H1 (cell line): Measurements from ENCODE around the gene RASGRP1. TPM values are rescaled to one million over a fixed set of nuclear protein-coding genes. Genes with fewer than 3 reads are reported as not detected.

Experiments used
- CTCF ChIA-PET: fragments of 300-600 bp; sonication (Branson Sonifier 250); formaldehyde crosslinking; loops from one replicate; lab custom pipeline; 2021; ENCODE audit not compliant: partially characterized antibody; lab: Charles Lee
- POLR2A ChIA-PET: fragments of 300-600 bp; sonication (Branson Sonifier 250); formaldehyde crosslinking; loops from one replicate; lab custom pipeline; 2021; ENCODE audit warnings: inconsistent platforms; ENCODE audit not compliant: partially characterized antibody; lab: Charles Lee
- DNase-seq, 2 experiments: peaks; one replicate each; pipeline versions ENCODE4 v3.0.0 to v3.0.0-alpha.2; 2010 to 2022; ENCODE audit warnings: low spot score in 2 of 2, low read depth in 1 of 2, mixed read lengths in 1 of 2
- FAIRE-seq: peaks from 2 replicates; lab custom pipeline; 2011; peaks lifted over from hg19 to GRCh38; lab: Jason Lieb, UNC
- H2AFZ ChIP-seq: 2 replicates; pipeline ENCODE4 v1.8.1; 2012; ENCODE audit warnings: low read length, inconsistent platforms
- H2AK5ac ChIP-seq: 2 replicates; pipeline ENCODE4 v1.6.1; 2013; ENCODE audit warnings: low read depth, low read length
- H2BK120ac ChIP-seq: replicated peaks from 2 replicates; pipeline ENCODE3; 2013; ENCODE audit warnings: low read depth, low read length, inconsistent platforms
- H2BK12ac ChIP-seq: 2 replicates; pipeline ENCODE4 v1.6.1; 2013; ENCODE audit warnings: low read depth, low read length
- H2BK15ac ChIP-seq: 2 replicates; pipeline ENCODE4 v1.6.1; 2013; ENCODE audit warnings: low read length
- H2BK20ac ChIP-seq: 2 replicates; pipeline ENCODE4 v1.6.1; 2013; ENCODE audit warnings: low read length
- H2BK5ac ChIP-seq: 2 replicates; pipeline ENCODE4 v1.6.1; 2013; ENCODE audit warnings: low read depth, low read length
- H3K14ac ChIP-seq: 2 replicates; pipeline ENCODE4 v1.6.1; 2013; ENCODE audit warnings: inconsistent platforms; ENCODE audit not compliant: insufficient read length
- H3K18ac ChIP-seq: 2 replicates; pipeline ENCODE4 v1.6.1; 2013; ENCODE audit warnings: low read length; ENCODE audit errors: extremely low read depth
- H3K23ac ChIP-seq: 2 replicates; pipeline ENCODE4 v1.6.1; 2013; ENCODE audit warnings: inconsistent platforms; ENCODE audit not compliant: insufficient read length
- H3K23me2 ChIP-seq: 2 replicates; pipeline ENCODE4 v1.6.1; 2013; ENCODE audit warnings: low read depth, low read length
- H3K27ac ChIP-seq: 2 replicates; pipeline ENCODE4 v1.6.1; 2011; ENCODE audit warnings: low read depth, low read length, inconsistent platforms
- H3K27me3 ChIP-seq, 4 experiments: replicated peaks in 1 of 4; 1 replicate in 1 of 4; 2 replicates in 3 of 4; pipeline versions ENCODE4 v1.6.1 to v1.8.1; 2011 to 2013; ENCODE audit warnings: low read length in 3 of 4, mild to moderate bottlenecking in 3 of 4, inconsistent platforms in 2 of 4, mixed read lengths in 2 of 4, moderate library complexity in 1 of 4; ENCODE audit not compliant: control insufficient read depth in 3 of 4, insufficient read depth in 3 of 4; ENCODE audit errors: extremely low read depth in 1 of 4
- H3K36me3 ChIP-seq, 4 experiments: 2 replicates each; pipeline versions ENCODE4 v1.6.1 to v1.8.1; 2011 to 2013; ENCODE audit warnings: mild to moderate bottlenecking in 4 of 4, low read length in 3 of 4, moderate library complexity in 2 of 4, control low read depth in 1 of 4, inconsistent platforms in 1 of 4; ENCODE audit not compliant: insufficient read depth in 4 of 4, control insufficient read depth in 2 of 4
- H3K4ac ChIP-seq: replicated peaks from 2 replicates; pipeline ENCODE3; 2013; ENCODE audit warnings: low read length, low read depth, mixed read lengths, inconsistent platforms; ENCODE audit not compliant: insufficient read length
- H3K4me1 ChIP-seq, 4 experiments: replicated peaks in 1 of 4; 1 replicate in 1 of 4; 2 replicates in 3 of 4; pipeline versions ENCODE4 v1.6.1 to v1.8.1; 2011 to 2013; ENCODE audit warnings: low read length in 3 of 4, inconsistent platforms in 2 of 4, mixed read lengths in 1 of 4; ENCODE audit not compliant: insufficient read depth in 4 of 4, control insufficient read depth in 3 of 4
- H3K4me2 ChIP-seq, 2 experiments: 2 replicates each; pipeline versions ENCODE4 v1.6.1 to v1.8.1; 2011 to 2013; ENCODE audit warnings: low read depth in 2 of 2, low read length in 2 of 2, control low read depth in 1 of 2, inconsistent platforms in 1 of 2, mild to moderate bottlenecking in 1 of 2; ENCODE audit not compliant: insufficient read depth in 1 of 2
- H3K4me3 ChIP-seq, 4 experiments: fragments of 200-600, 300-600 bp in 1 of 4; sonication (generic), shearing (Covaris generic), sonication (Bioruptor Twin) in 1 of 4; 2 replicates each; pipeline versions ENCODE4 v1.5.1 to v1.8.1; 2011 to 2016; ENCODE audit warnings: low read length in 4 of 4, low read depth in 3 of 4, control low read depth in 2 of 4, inconsistent platforms in 2 of 4, mild to moderate bottlenecking in 2 of 4, mixed read lengths in 1 of 4, moderate library complexity in 1 of 4; ENCODE audit not compliant: insufficient read depth in 2 of 4; ENCODE audit errors: extremely low read depth in 1 of 4
- H3K56ac ChIP-seq: replicated peaks from 2 replicates; pipeline ENCODE3; 2013; ENCODE audit warnings: low read depth, mild to moderate bottlenecking, mixed read lengths, low read length, inconsistent platforms; ENCODE audit not compliant: insufficient read length
- H3K79me1 ChIP-seq: 2 replicates; pipeline ENCODE4 v1.6.1; 2013; ENCODE audit warnings: low read depth, low read length, control low read depth
- H3K79me2 ChIP-seq, 2 experiments: 2 replicates each; pipeline versions ENCODE4 v1.6.1 to v1.8.1; 2012 to 2013; ENCODE audit warnings: low read length in 2 of 2, mild to moderate bottlenecking in 2 of 2, inconsistent platforms in 1 of 2; ENCODE audit not compliant: insufficient read depth in 2 of 2, control insufficient read depth in 1 of 2
- H3K9ac ChIP-seq, 4 experiments: replicated peaks in 1 of 4; 1 replicate in 1 of 4; 2 replicates in 3 of 4; pipeline versions ENCODE4 v1.6.1 to v1.8.1; 2011 to 2013; ENCODE audit warnings: low read depth in 3 of 4, low read length in 3 of 4, control low read depth in 2 of 4, mild to moderate bottlenecking in 2 of 4, moderate library complexity in 2 of 4, inconsistent platforms in 1 of 4; ENCODE audit errors: extremely low read depth in 1 of 4
- H3K9me3 ChIP-seq, 2 experiments: 2 replicates each; pipeline versions ENCODE4 v1.6.1 to v1.8.1; 2012 to 2013; ENCODE audit warnings: mild to moderate bottlenecking in 2 of 2, moderate library complexity in 2 of 2, control low read depth in 1 of 2, inconsistent platforms in 1 of 2, low read depth in 1 of 2, low read length in 1 of 2, mixed read lengths in 1 of 2; ENCODE audit not compliant: insufficient read depth in 2 of 2
- H4K20me1 ChIP-seq, 2 experiments: replicated peaks in 1 of 2; 2 replicates each; pipeline versions ENCODE3 to v1.8.1; 2011 to 2013; ENCODE audit warnings: inconsistent platforms in 2 of 2, low read length in 2 of 2, mild to moderate bottlenecking in 1 of 2; ENCODE audit not compliant: insufficient read depth in 2 of 2, control insufficient read depth in 1 of 2
- H4K5ac ChIP-seq: 2 replicates; pipeline ENCODE4 v1.6.1; 2013; ENCODE audit warnings: low read length, low read depth, mixed read lengths, inconsistent platforms; ENCODE audit not compliant: insufficient read length
- H4K8ac ChIP-seq: 2 replicates; pipeline ENCODE4 v1.8.0; 2013; ENCODE audit warnings: mild to moderate bottlenecking, moderate library complexity, low read length, inconsistent platforms; ENCODE audit not compliant: insufficient read depth; ENCODE audit errors: extremely low read depth
- H4K91ac ChIP-seq: replicated peaks from 2 replicates; pipeline ENCODE3; 2013; ENCODE audit warnings: low read length, mixed read lengths, inconsistent platforms; ENCODE audit not compliant: insufficient read length
- ASH2L ChIP-seq: fragments of 200-600, 300-600 bp; sonication (generic); IDR thresholded peaks from one replicate; pipeline ENCODE4 v1.7.1; 2017; ENCODE audit warnings: low read length
- ATF2 ChIP-seq: IDR thresholded peaks from 2 replicates; pipeline ENCODE4 v1.6.1; 2012; ENCODE audit warnings: low read length, inconsistent platforms
- BCL11A ChIP-seq, 2 experiments: IDR thresholded peaks; one replicate each; pipeline ENCODE4 v1.6.1; 2011; ENCODE audit warnings: low read depth in 2 of 2, low read length in 2 of 2, mild to moderate bottlenecking in 2 of 2
- CBX8 ChIP-seq: fragments of 300-800, 300-1000 bp; sonication (generic); IDR thresholded peaks from 2 replicates; pipeline ENCODE4 v1.7.1; 2016; ENCODE audit warnings: low read depth, low read length, borderline replicate concordance
- EGR1 ChIP-seq: IDR thresholded peaks from 2 replicates; pipeline ENCODE4 v1.6.1; 2011; ENCODE audit warnings: low read depth, low read length, borderline replicate concordance
- KDM1A ChIP-seq: fragments of 200-600, 300-600 bp; sonication (generic); IDR thresholded peaks from 2 replicates; pipeline ENCODE4 v1.7.1; 2016; ENCODE audit warnings: mild to moderate bottlenecking, low read length, borderline replicate concordance
- NANOG ChIP-seq: IDR thresholded peaks from 2 replicates; pipeline ENCODE4 v1.6.1; 2011; ENCODE audit warnings: low read length, low read depth, mild to moderate bottlenecking, inconsistent platforms; ENCODE audit not compliant: insufficient read depth, poor library complexity, severe bottlenecking
- NRF1 ChIP-seq: IDR thresholded peaks from 2 replicates; pipeline ENCODE4 v1.6.1; 2011; ENCODE audit warnings: mild to moderate bottlenecking, low read depth, low read length, improper control_type of control experiment
- PHF8 ChIP-seq: fragments of 200-600 bp; sonication (generic); conservative IDR thresholded peaks from 2 replicates; pipeline ENCODE4 v1.7.1; 2012; ENCODE audit warnings: low read depth, mild to moderate bottlenecking, inconsistent platforms, low read length, moderate library complexity
- SIX5 ChIP-seq: IDR thresholded peaks from 2 replicates; pipeline ENCODE4 v1.6.1; 2011; ENCODE audit warnings: mild to moderate bottlenecking, low read depth, low read length
- SRF ChIP-seq: IDR thresholded peaks from 2 replicates; pipeline ENCODE4 v1.6.1; 2011; ENCODE audit warnings: mild to moderate bottlenecking, low read depth, low read length, moderate library complexity
- USF2 ChIP-seq: IDR thresholded peaks from 2 replicates; pipeline ENCODE4 v1.6.1; 2011; ENCODE audit warnings: low read length, improper control_type of control experiment
- WGBS, 2 experiments: shearing (Covaris generic) in 1 of 2; methylation state at CpG; one replicate each; pipeline versions ENCODE4 v1.1.6 to v1.1.7; 2013 to 2015; ENCODE audit warnings: low lambda C conversion rate in 2 of 2, mixed read lengths in 2 of 2, inconsistent platforms in 1 of 2, low coverage in 1 of 2, missing lambda C conversion rate in 1 of 2; ENCODE audit not compliant: insufficient replicate concordance in 2 of 2, insufficient coverage in 1 of 2, insufficient read length in 1 of 2; ENCODE audit errors: extremely low coverage in 1 of 2, missing lambda C conversion rate in 1 of 2; 5-methylcytosine and 5-hydroxymethylcytosine counted together
- polyA plus RNA-seq, 7 experiments: library from polyadenylated mRNA; depleted of rRNA in 3 of 7; stranded (reverse) in 5 of 7; unstranded in 2 of 7; fragments of >200 nt in 5 of 7; fragments of 200-250 nt in 2 of 7; gene quantifications; 1 replicate in 5 of 7; 2 replicates in 1 of 7; 4 replicates in 1 of 7; pipeline versions ENCODE4 v1.2.1 to v1.2.3, GENCODE V29; 2011 to 2013; ENCODE audit warnings: missing spikeins in 2 of 7, mixed read lengths in 2 of 7
- total RNA-seq: library from RNA; stranded (reverse); fragmentation: NEBNext Ultra II Directional; extraction: Animal tissue kit (Norgen Biotek cat#: 25700); gene quantifications from 2 replicates; pipeline ENCODE4 v1.2.1, GENCODE V29; 2021

Gene RASGRP1
- total and polyA plus RNA-seq, 2 of the 8 experiments (the other 6 are each of a cell fraction or from before 2014, with no cell fraction given) = 1.1 to 2.1 TPM

GRCh38 chr15:38608682-38609081, 44.1 kb upstream of the RASGRP1 start:
- no peak overlapping the region for H4K91ac ChIP-seq
- H3K4me3 ChIP-seq = no peak overlapping the region
- H3K79me1 ChIP-seq = no peaks in the 10 kb centered on the region
- H2BK20ac ChIP-seq = no peak overlapping the region
- no peak overlapping the region for H2BK5ac ChIP-seq
- no peak overlapping the region for H4K8ac ChIP-seq
- no peaks in the 10 kb centered on the region for H3K23me2 ChIP-seq
- H3K27ac ChIP-seq = no peak overlapping the region
- CTCF ChIA-PET = no interaction called here
- no peak overlapping the region for H3K4ac ChIP-seq
- no peak for DNase-seq
- no peak overlapping the region for H2BK12ac ChIP-seq
- H3K79me2 ChIP-seq = no peaks in the 10 kb centered on the region
- H3K4me2 ChIP-seq = no peak overlapping the region
- H3K4me1 ChIP-seq = peaks cover 0 to 8% (median 1%) of the 10 kb centered on the region in 4 experiments; a peak in 2 of 7 replicates
- no peak overlapping the region for H2AFZ ChIP-seq
- no peak overlapping the region for H2BK120ac ChIP-seq
- H3K23ac ChIP-seq = no peak overlapping the region
- POLR2A ChIA-PET = no interaction called here
- no peak overlapping the region for H2AK5ac ChIP-seq
- no peak overlapping the region for H3K14ac ChIP-seq
- FAIRE-seq = no peak
- no peak overlapping the region for H3K18ac ChIP-seq
- no peak overlapping the region for H3K9ac ChIP-seq
- TF ChIP-seq ATF2 = no peak
- no peak for TF ChIP-seq ASH2L
- no peak for TF ChIP-seq CBX8
- TF ChIP-seq BCL11A (IDR thresholded peaks at IDR 0.05; ENCODE audit: low read depth in 2 of 2, low read length in 2 of 2) = no peak
- no peak for TF ChIP-seq PHF8
- no peak for TF ChIP-seq USF2
- TF ChIP-seq NANOG = no peak
- no peak for TF ChIP-seq SIX5
- TF ChIP-seq SRF = no peak
- TF ChIP-seq EGR1 = no peak
- no peak for TF ChIP-seq NRF1
- no peak for TF ChIP-seq KDM1A
- no peaks in the 10 kb centered on the region for H3K9me3 ChIP-seq
- H3K27me3 ChIP-seq = no peaks in the 10 kb centered on the region
- 90% methylated on average over 7 of the region's 7 CpGs; no CpG with 5 or more reads in 1 of the 2 experiments for WGBS, 2 experiments
- no peak overlapping the region for H4K5ac ChIP-seq
- no peak overlapping the region for H3K56ac ChIP-seq
- no peaks in the 10 kb centered on the region for H4K20me1 ChIP-seq
- H2BK15ac ChIP-seq = no peak overlapping the region
- no peaks in the 10 kb centered on the region for H3K36me3 ChIP-seq
